ENCODE measurements around the gene SLC25A25.
A peak's percentile ranks its signal among the peaks of the same experiment; 100 is the strongest.
"Not testable (repeated sequence)": the region's sequence is repeated elsewhere in the genome, so short reads cannot be mapped to it uniquely, and the experiment has no call there.

The SLC25A25 gene

GRCh38 chr9:128098297-128099230 is 30.5 kb downstream of the SLC25A25 start:
- peak; percentile 95 to 99 for DNase-seq

- DNase-seq: no peak
Observed at GRCh38 chr9:128099231-128099931, 31.3 kb downstream of the SLC25A25 start.

GRCh38 chr9:128099932-128100491 is 32.0 kb downstream of the SLC25A25 start:
- DNase-seq: peak in 1 of 2 donors; percentile 53

- DNase-seq: no peak
Observed at GRCh38 chr9:128100581-128100980, 32.5 kb downstream of the SLC25A25 start.

DNA sequence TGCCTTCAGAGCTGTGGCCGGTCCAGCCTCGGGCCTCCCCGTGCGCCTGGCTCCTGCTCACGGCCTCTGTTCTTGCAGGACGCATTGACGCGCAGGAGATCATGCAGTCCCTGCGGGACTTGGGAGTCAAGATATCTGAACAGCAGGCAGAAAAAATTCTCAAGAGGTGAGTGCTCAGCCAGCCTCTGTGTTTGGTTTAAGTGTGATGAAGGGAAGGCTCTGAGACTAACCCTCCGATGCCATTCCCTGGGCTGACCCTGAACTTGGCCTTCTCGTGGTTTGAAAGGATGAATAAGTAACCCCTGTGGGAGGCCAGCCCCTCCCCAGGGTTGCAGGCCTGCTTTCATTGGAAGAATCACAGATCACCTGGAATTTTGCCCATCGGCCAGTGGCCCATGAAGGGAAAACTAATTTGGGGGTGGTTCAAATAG is 33.2 kb downstream of the SLC25A25 start:
- DNase-seq: no peak

DNA sequence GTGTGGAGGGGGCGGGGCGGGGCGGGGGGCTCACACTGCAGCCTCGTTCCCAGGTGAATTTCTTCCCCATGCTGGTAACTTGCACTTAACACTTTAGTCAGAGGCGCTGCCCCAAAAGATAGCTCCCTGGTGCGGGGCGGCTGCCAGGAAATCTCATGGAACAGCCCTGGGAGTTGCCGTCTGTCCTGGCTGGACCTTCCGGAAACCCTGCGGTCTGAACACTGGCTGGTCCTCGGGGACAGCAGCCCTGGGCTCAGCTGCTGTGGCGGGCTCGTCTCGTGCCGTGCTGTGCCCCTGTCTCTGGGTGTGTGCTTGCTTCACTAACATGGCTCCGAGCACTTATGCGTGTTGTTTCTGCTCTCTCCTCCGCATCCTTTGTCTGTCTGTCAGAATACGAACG is 33.7 kb downstream of the SLC25A25 start:
- DNase-seq: no peak

GRCh38 chr9:128102196-128102595 is 34.2 kb downstream of the SLC25A25 start:
- no peak for DNase-seq

GRCh38 chr9:128102861-128103588 is 35.0 kb downstream of the SLC25A25 start:
- DNase-seq: peak in 1 of 2 donors; percentile 28

DNA sequence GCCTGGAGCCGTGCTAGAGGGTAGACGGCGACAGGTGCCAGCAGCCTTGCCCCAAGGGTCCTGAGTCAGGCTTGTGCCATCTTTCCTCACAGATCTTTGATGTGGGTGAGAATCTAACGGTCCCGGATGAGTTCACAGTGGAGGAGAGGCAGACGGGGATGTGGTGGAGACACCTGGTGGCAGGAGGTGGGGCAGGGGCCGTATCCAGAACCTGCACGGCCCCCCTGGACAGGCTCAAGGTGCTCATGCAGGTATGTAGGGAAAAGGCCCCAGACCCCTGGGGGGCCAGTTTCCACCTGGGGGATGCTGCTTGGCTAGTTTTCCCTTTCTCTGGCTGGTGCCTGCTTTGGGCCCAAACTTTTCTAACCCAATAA is 35.5 kb downstream of the SLC25A25 start:
- no peak for DNase-seq

GRCh38 chr9:128104171-128104618 is 36.2 kb downstream of the SLC25A25 start:
- DNase-seq: no peak

- no peak for DNase-seq
Observed at GRCh38 chr9:128105538-128106175, 37.6 kb downstream of the SLC25A25 start.

DNA sequence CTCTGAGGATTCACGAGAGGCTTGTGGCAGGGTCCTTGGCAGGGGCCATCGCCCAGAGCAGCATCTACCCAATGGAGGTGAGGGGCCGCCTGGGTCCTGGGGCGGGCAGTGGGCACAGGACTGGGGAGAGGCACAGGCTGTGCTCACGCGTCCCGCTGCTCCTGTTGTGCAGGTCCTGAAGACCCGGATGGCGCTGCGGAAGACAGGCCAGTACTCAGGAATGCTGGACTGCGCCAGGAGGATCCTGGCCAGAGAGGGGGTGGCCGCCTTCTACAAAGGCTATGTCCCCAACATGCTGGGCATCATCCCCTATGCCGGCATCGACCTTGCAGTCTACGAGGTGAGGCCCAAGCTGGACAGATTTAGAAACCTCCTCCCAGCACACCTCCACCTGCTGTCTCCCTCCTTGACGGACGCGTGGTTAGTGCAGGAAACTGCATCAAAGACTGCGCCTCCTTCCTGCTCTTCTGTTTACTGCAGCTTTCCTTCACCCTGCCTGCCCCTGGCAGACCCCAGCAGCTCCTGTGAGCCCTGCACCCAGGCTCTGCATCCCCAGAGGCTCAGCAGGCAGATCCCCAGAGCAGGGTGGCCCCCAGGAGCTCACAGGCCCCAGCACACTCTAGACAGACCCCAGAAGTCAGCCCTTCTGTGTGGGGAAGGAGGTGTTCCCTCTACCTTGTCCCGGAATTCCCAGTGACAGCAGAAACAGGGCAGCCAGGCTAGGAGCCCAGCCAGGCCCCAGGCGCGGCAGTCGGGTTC is 38.3 kb downstream of the SLC25A25 start:
- no peak for DNase-seq

GRCh38 chr9:128106940-128107467 is 39.0 kb downstream of the SLC25A25 start:
- DNase-seq: no peak

DNA sequence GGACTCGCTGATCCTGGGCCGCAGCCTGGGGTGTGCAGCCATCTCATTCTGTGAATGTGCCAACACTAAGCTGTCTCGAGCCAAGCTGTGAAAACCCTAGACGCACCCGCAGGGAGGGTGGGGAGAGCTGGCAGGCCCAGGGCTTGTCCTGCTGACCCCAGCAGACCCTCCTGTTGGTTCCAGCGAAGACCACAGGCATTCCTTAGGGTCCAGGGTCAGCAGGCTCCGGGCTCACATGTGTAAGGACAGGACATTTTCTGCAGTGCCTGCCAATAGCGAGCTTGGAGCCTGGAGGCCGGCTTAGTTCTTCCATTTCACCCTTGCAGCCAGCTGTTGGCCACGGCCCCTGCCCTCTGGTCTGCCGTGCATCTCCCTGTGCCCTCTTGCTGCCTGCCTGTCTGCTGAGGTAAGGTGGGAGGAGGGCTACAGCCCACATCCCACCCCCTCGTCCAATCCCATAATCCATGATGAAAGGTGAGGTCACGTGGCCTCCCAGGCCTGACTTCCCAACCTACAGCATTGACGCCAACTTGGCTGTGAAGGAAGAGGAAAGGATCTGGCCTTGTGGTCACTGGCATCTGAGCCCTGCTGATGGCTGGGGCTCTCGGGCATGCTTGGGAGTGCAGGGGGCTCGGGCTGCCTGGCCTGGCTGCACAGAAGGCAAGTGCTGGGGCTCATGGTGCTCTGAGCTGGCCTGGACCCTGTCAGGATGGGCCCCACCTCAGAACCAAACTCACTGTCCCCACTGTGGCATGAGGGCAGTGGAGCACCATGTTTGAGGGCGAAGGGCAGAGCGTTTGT is 39.6 kb downstream of the SLC25A25 start:
- no peak for DNase-seq

GRCh38 chr9:128108269-128109049 is 40.4 kb downstream of the SLC25A25 start:
- no peak for DNase-seq

DNA sequence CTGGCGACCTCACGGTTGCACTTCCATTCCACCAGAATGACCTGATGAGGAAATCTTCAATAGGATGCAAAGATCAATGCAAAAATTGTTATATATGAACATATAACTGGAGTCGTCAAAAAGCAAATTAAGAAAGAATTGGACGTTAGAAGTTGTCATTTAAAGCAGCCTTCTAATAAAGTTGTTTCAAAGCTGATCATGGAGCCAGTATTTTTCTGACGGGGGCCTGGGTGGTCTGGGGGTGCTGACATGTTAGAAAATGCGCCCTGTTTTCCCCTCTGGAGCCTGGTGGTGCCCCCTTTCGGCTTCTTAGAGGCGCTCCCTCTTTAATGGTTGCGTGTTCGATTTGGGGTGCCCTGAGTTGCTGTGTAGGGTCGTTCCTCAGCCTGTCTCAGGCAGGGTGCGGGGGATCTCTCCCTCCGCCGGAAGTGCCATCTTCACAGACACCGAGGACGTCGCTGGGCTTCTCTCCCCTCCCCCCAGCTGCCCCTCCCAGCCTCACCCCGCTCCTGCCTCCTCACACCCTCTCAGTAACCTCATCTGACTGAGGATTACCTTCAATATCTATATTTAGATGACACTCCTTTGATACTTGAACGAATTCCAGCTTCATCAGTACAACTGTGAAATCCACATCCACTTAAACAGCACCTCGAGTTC is 41.1 kb downstream of the SLC25A25 start:
- no peak for DNase-seq

DNA sequence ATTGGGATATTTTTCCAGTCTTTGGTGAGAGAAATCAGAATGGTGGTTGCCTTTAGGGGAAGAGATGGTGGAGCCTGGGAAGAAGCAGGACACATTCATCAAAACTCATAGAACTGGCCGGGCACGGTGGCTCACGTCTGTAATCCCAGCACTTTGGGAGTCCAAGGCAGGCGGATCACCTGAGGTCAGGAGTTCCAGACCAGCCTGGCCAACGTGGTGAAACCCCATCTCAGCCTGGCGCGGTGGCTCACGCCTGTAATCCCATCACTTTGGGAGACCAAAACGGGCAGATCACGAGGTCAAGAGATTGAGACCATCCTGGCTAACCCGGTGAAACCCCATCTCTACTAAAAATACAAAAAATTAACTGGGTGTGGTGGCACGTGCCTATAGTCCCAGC is 43.7 kb downstream of the SLC25A25 start:
- DNase-seq: not testable (repeated sequence)

DNA sequence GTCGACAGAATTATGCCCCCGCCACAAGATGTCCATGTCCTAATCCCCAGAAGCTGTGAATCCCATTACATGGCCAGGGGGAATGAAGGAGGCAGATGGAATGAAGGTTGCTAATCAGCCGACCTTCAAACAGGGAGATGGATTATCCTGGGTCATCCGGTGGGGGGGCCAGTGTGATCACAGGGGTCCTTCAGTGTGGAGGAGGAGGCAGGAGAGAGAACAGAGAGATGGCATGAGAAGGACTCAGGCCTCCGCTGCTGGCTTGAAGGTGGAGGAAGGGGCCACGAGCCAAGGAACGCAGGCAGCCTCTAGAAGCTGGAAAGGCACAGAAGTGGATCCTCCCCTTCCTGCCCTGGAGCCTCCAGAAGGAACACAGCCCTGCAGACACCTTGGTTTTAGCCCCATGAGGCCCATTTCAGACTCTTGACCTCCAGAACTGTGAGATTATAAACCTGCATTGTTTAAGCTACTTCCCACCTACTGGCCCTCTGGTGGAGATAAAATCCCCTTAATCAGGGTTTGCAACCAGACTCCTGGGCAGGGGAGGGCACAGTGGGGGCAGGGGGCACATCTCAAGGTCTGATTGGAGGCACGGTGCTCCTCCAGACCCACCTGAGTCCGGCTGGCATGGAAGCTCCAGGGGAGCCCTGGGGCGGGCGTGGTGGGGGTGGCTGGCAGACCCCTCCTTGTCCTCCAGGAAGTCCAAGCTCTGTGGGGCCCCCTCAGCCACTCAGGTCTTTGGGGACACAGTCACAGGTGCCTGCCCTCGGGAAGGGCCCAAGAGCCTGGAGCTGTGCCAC is 45.7 kb downstream of the SLC25A25 start:
- DNase-seq: no peak
